Measurements from ENCODE around the gene PAM16.

The PAM16 gene

DNA sequence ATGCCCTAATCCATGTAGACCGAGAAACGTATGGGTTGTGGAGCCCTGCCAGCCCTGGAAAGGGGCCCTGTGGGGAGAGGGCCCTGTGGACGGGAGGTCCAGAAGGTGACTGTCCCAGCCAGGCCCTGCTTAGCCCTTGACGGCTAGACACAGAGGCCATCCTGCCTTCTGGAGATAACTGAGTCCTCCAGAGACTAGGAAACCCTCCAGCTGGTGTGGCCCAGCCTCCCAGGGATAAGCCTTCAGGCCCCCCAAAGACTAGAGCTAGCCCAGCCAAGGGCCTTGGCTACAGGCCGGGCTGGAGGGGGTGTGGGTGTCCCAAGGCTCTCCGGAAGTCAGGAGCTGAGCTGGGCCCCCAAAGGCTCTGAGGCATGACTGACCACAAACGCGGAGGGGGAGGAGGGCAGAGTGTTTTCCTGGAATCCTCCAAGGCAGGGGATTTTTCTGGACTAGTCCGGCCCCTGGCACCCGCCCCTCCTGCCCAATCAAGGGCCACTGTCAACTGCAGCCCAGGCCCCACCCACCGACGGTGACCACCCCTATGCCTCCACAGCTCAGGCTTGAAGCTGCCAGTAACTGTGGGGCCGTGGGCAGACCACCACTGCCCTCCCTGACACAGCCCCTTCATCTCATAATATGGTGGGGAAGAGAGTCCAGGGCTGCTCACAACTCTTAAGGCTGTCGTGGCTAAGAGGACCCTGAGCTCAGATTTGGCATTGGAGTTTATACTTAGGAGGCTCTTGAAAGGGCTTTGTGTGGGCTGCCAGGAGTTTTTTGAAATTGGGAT is 19.6 kb upstream of the PAM16 start:
- no peak for DNase-seq

DNA sequence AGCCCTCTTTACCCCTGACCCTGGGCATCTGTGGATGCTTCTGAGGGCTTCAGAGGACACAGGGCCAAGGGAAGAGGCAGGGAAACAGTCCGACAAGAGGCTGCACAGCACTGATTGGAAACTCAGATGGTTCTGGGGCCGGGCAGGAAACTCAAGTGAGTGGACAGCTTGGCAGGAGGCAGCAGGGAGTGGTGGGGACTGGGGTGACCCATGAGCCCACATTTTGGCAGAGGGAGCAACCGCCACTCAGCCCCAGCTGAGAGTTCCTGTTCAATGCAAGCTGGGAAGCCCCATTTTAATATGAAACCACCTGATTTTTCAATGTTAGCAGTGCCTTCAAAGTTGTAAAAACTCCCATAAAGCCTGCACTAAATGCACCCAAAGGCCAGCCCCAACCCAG is 19.0 kb upstream of the PAM16 start:
- DNase-seq, result no peak

DNA sequence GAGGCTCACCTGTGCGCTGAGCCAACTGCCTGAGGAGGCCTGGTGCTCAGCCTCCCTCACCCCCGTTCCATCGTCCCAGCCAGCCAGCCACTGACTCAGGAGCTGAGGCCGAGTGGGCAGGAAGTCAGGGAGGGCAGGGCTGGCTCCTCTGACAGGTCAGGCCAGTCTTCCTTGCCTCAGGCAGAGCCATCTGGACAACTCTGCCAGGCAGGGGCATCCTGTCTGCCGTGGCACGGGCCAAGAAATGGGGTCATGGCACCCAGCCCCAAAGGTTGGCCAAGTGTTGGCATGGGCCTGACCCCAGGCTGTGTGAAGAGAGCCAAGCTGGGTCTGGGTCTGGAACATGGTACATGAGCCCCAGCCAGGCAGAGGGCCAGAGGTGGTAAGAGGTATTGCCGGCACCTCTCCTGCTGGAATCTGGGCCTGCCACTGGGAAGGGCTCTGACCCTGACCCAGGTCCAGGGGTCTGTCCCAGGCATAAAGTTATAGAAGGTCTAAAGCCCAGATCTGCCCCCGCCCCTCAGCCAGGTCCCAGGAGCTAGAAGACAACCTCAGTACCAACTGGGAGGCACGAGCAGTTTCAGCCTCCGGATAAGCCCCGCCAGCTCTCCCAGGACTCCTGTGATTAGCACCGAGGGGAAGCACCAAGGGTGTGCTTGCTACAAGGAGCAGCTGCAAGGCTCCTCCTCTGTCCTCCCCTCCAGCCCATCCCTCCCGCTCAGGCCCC is 18.0 kb upstream of the PAM16 start:
- no peak for DNase-seq

DNA sequence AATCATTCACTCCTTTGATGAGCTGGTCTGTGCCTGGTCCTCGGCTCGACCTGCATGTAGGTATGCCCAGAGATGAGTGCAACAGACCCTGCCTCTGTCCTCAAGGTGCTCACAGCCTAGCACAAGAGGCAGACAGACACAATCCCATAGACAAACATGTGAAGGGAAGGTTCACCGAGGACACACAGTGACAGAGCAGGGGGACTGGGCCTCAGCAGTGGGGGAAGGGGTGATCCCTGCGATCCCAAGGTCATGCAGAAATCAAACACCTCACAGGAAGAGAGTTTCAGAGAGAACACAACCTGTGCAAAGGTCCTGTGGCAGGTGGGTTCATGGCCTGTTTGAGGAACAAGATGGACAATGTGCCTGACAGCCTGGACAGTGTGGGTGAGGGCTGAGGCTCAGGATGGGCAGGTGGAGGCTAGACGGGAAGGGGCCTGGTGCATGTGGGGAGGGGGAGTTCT is 16.3 kb upstream of the PAM16 start:
- DNase-seq, result no peak

DNA sequence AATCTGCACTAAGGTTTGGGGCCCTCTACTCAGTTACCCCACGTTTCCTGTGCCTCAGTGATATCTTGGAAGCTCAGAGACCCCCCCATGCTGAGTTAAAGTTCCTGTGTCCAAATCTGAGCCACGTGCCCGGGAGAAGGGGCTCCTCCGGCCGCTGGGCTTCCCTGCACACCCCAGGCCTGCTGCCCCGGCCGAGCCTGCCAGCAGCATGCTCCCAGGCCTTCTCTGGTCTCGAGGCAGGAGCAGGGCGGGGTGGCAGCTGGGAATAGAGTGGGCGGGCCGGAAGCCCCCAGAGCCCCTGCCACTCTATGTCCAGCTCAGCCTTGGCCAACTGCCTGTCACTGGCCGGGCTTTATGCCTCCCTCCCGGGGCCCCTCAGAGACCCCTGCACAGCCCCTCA is 14.9 kb upstream of the PAM16 start:
- no peak for DNase-seq

DNA sequence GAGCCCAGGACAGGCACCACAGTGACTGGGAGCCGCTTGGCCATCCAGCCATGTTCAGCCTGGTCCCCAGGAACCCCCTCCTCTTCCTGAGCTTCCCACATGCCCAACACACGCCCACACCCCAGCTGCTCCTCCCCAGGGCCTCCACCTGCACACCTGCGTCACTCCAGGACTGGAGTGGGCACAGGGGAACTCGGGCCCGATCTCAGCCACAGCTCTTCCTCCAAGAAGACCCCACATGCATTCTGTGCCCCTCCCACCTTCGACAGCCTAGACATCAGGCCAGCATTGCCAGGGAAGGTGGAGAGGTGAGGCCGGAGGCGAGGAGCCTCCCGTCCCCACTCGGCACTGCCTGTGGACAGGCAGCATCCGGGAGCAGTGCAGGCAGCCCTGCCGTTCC is 14.5 kb upstream of the PAM16 start:
- DNase-seq, result no peak

DNA sequence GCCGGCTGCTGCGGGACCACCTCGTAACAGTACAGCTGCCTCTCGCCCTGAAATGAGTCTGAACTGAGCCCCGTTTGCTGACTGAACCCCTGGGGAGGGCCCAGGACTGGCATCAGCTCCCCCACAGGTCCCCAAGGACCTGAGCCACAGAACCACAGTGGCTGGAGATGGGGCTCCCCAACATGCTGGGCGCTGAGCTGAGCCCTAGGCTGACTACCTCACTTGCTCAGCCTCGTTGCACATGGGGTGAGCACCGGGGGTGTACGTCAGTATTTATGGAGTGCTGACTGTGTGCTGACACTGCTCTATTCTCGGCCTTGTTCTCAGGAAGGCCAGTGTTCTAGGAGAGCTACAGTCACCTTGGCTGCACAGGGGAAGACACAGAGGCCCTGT is 13.9 kb upstream of the PAM16 start:
- no peak for DNase-seq

DNA sequence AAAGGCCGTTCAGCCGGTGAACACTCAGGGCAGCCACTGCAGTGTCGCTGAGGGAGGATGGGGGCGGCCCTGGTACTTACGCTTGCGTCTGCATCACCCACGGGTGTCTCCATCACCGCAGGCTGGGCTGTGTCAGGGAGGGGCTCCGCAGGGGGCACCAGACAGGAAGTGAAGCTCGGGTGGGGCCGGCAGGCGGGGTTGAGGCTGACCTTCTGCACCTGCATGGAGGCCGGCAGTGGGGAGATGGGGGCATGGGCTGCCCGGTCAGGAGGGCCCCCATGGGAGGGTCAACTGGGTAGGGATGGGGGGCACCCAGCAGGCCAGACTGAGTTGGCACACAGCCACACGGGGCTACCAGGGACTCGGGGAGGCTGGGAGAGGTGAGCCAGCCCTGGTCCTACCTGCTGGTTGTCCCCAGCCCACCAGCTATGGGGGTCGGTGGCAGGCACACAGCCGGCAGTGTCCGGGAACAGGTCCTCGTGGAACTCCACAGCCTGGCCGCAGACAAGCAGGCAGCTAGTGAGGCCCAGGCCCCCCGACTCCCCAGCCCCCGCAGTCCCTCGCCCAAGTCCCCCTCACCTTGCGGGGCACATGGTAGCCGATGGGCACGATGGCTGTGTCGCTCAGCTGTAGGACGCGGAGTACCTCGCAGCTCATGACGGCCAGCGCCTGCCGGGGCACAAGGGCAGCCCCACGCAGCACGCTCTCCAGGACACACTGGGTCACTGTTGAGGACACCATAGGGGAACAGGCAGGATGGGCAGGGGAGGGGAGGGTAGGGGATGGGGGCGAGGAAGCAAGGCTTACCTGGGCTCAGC is 13.3 kb upstream of the PAM16 start:
- DNase-seq, result no peak

DNA sequence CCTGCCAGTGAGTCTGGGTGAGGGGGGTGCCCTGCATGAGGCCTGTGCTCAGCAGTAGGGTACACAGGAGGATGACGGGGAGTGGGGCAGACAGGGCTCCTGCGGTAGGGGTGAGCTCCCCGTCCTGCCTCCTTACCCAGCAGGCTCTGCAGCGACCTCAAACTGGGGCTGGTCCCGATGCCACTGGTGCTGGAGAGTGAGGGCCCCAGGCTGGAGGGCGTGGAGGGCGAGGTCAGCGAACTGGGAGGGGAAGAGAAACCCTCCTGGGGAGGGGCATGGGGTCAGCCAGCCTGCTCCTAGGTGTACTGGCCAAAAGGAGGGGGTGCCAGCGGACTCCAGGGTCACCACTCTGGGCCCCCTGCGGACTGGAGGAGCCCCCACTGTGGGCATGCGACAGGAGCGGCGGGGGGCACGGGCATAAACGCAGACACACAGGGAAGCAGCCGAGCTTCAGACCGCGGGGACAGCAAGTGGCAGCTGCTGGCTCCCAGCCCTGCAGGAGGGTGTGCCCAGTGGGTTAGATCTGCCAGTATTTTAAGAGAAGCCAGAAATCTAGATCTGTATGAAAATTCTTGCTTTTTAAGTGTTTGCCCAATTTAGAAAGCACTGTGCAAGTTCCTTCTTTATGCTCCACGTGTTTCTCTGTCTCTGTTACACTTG is 11.5 kb upstream of the PAM16 start:
- no peak for DNase-seq

DNA sequence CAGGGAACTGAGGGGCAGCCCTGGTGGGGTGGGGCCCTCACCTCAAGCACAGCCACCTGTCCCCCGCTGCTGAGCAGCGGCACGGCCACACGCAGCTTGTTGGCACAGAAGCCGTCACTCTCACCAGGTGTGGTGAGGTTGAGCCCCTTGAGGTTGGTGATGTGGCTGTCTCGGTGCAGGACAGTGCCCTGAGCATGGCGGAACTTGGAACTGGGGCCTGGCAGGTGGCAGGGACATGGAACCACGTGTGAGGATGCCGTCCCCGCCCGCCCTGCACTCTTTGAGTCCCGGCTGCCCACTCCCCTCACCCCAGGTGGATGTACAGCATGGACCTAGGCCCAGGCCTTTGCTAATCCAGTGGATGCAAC is 10.8 kb upstream of the PAM16 start:
- DNase-seq, result no peak

DNA sequence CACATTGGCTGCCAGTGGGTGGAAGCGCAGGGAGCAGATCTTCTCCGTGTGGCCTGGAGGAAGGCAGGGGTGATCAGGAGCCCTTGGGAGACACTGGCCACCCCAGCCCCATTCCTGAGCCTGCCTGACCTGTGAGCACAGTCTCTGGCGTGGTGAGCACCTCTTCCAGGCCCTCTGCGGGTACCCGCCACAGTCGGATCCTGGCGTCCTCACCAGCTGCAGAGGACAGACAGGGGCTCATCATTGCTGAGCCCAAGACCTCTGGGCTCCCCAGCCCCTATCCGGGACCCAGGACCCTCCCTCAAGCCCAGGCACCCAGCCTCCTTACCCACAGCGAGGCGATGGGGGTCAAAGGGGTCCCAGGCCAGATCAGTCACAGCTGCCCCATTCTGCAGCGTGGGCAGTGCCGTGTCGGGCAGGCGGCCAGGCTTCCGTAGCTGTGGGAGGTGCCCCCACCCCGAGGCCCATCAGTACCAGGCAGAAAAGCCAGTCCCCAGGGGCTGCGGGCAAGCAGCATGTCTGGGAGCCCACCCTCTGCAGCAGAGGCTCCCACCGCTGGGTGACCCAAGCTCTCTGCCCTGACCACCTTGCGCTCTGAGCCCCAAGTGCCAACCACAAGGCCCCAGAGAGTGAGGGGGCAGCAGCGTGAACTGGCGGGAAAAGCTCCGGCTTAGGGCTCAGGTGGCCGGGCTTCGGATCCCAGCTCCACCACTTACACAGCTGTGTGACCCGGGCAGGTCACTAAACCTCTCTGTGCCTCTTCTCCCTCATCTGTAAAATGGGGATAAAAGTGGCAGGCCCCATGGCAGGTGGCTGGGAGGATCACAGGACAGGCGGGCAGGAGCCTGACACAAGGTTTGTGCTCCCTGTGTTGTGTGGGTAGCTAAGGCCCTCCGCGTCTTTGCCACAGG is 10.2 kb upstream of the PAM16 start:
- no peak for DNase-seq

DNA sequence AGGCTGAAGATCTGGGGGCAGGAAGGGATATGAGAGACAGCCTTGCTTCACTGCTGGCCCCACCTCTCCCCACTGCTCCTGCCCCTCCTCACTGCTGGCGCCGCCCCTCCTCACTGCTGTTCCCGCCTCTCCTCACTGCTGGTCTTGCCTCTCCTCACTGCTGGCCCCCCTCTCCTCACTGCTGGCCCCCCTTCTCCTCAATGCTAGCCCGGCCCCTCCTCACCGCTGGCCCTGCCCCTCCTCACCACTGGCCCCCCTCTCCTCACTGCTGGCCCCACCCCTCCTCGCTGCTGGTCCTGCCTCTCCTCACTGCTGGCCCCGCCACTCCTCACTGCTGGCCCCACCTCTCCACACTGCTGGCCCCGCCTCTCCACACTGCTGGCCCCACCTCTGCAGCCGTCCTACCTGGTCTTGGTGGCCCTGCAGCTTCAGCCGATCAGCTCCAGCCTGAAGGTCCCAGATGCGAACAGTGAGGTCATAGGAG is 9.5 kb upstream of the PAM16 start:
- no peak for DNase-seq

DNA sequence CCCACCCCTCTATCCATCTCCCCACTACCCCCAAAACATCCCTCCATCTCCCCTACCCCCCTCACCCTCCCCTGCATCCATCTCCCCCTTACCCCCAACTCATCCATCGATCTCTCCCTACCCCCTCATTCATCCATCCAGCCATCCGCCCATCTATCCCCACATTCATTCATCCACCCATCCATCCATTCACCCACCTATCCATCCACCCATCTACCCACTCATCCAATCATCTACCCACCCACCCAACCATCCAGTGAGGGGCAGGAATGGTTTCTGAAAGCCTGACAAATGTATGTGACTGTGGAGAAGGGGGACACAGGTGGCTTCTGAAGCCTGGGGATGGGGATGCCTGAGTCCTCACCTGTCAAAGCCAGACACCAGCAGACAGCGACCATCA is 8.8 kb upstream of the PAM16 start:
- DNase-seq, result no peak

DNA sequence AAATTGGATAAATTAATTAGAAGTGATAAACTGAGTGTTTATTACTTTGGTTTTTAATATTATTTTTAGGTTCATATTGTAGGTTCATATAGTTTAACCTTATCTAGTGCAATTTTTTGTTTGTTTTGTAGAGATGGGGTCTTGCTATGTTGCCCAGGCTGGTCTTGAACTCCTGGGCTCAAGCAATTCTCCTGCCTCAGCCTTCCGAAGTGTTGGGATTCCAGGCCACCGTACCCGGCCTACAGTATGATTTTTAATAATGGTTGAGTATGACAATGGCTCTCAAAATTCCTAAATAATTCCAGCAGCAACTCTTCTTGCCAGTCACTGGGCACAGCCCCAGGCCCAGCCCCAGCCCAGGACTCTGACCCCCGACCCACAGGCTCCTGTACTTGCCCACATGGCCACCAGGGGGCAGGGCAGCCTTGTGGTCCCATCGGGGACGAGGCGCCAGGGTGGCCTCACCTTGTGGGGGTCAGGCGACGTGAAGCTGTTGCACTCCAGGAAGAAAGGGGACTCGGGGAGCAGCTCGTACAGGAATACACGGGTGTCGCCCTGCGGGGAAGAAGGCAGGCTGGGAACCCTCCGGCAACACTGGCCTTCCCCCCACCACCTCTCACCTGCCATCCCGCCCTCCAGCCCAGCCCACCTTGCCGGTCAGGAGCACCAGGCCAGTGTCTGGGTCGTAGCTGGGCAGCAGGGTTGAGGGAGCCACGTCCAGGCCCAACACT is 7.9 kb upstream of the PAM16 start:
- DNase-seq, result peak; percentile 68

DNA sequence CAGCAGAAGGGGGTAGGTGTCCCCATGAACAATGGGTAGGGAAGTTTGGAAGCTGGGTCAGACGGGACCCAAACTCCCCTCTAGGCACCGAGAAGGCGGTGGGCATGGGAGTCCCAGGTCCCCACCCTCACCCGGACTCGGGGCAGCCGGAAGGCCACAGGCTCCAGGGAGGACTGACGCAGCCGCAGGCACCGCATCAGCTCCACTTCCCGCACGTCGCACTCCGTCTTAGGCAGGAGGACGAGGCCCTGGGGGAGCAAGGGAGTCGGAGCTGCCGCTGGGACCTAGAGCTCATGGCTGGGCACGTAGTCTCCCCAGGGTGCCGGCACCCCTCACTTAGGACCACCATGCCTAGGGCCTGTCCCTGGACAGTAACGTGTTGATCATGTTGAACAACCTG is 7.1 kb upstream of the PAM16 start:
- no peak for DNase-seq

DNA sequence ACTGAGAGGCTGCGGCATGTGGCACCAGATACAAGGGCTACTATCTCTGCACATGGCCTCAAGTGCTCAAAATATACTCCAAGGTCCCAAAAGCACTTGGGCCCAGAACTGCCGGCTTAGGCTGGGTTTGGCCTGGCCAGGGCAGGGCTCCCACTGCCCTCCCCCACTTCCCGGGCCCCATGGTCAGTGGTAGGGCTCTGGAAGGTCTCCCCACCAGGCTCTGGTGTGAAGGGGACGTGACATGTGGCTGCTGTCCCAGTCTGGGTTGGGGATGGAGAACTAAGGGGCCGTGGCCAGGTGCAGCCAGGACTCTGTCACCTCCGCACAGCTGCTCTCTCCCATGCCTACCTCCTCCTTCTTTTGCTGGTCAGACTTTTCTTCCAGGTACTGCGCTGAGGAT is 5.7 kb upstream of the PAM16 start:
- no peak for DNase-seq

DNA sequence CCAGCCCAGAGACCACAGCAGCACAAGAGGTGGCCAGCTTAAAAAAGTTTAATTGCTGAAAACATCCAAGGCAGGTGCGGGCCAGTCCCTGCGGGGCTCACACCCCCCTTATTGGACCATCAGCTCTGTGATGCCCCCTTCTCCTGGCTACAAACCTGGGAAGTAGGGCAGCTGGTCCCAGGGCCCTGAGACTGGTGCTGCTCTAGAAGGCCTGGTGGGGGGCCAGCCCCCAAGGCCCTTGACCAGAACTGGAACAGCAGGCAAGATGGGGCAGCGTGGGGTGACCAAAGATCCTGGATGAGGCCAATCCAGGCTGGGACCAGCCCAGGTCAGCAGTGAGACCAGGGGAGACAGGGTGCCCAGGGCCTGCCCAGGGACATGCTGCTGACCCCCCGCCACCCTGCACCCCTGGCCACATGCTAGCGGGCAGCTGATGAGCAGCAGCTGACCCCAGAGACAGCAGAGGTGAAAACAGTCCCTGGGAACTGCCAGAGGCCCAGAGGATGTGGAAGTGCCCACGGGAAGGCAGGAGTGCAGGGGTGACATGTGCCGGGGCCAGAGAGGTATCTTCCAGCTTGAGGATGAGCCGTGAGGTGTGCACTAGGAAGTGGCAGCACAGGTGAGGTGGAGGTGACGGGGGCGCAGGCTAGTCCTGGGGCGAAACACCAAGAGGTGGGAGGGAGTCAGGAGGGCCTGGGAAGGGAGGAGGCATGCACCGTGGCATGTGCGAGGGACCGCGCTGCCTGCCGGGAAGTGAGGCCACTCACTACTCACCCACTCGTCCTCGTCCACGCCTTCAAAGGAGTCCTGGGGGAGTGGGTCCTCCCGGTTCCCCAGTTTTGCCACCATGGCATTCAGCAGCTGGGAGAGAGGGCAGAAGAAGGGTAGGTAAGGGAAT is 3.6 kb upstream of the PAM16 start:
- no peak for DNase-seq

DNA sequence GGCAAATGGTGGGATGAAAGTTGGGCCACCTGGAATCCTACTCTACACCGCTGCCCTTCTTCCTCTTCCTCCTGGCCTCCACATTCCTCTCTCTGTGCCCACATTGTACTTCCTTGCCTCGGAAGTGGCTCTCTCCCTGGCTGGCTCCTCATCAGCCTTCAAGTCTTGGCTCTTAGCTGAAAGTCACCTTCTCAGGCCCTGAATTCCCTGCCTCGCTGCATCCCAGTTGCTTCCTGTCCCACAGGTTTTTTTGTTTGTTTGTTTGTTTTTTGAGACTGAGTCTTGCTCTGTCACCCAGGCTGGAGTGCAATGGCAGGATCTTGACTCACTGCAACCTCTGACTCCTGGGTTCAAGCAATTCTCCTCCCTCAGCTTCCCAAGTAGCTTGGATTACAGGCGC is 2.6 kb upstream of the PAM16 start:
- no peak for DNase-seq

DNA sequence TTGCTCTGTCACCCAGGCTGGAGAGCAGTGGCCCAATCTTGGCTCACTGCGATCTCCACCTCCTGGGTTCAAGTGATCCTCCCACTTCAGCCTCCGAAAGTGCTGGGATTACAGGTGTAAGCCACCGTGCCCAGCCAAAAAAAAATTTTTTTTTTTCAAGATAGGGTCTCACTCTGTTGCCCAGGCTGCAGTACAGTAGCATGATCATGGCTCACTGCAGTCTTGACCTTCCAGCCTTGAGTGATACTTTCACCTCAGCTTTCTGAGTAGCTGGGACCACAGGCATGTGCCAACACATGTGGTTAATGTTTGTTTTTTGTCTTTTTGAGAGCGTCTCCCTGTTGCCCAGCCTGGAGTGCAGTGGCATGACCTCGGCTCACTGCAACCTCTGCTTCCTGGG is 1.7 kb upstream of the PAM16 start:
- DNase-seq, result no peak

DNA sequence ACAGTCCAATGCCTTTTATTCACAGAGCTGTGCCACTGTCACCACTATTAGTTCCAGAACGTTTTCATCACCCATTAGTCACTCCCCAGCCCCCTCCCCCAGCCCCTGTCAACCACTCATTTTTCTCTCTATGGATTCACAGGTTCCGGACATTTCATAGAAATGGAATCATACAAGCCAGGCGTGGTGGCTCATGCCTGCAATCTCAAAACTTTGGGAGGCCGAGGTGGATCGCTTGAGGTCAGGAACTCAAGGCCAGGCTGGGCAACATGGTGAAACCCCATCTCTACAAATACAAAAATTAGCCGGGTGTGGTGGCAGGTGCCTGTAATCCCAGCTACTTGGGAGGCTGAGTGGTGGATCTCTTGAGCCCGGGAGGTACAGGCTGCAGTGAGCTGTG is 759 bp upstream of the PAM16 start:
- DNase-seq, result no peak
